SK-N-MC (cell line): ENCODE measurements around the gene SYNM.

Experiments used
- DNase-seq: peaks from one replicate; pipeline ENCODE4 v3.0.0-alpha.2; 2011; ENCODE audit warnings: low read depth, low spot score
- H3K27ac ChIP-seq: fragments of 200-600 bp; sonication (generic); 2 replicates; pipeline ENCODE4 v1.5.1; 2016; ENCODE audit warnings: mixed run types
- H3K36me3 ChIP-seq: fragments of 200-600 bp; sonication (generic); 2 replicates; pipeline ENCODE4 v1.6.1; 2017; ENCODE audit warnings: antibody characterized with exemption, low read length, mixed read lengths; ENCODE audit not compliant: insufficient read depth
- H3K4me3 ChIP-seq: fragments of 200-600 bp; sonication (generic); 2 replicates; pipeline ENCODE4 v1.5.1; 2016
- H3K9ac ChIP-seq: fragments of 200-600 bp; sonication (generic); 2 replicates; pipeline ENCODE4 v1.8.0; 2017; ENCODE audit warnings: mixed run types, mixed read lengths; ENCODE audit not compliant: insufficient read length
- H3K9me3 ChIP-seq: fragments of 200-600 bp; sonication (generic); 2 replicates; pipeline ENCODE4 v1.6.1; 2017; ENCODE audit warnings: low read depth, mild to moderate bottlenecking, antibody characterized with exemption, low read length, moderate library complexity, mixed read lengths
- EZH2 ChIP-seq: fragments of 200-600 bp; sonication (generic); IDR thresholded peaks from one replicate; pipeline ENCODE4 v1.6.1; 2017; ENCODE audit warnings: antibody characterized with exemption
- FOXP2 ChIP-seq: optimal IDR thresholded peaks from 2 replicates; pipeline ENCODE3; 2011; ENCODE audit warnings: mild to moderate bottlenecking, moderate library complexity; ENCODE audit not compliant: insufficient read depth; ENCODE audit errors: extremely low read length, control extremely low read depth
- POLR2AphosphoS5 ChIP-seq: IDR thresholded peaks from 2 replicates; pipeline ENCODE4 v1.6.1; 2012; ENCODE audit warnings: mild to moderate bottlenecking, low read depth, low read length, borderline replicate concordance

The SYNM gene

DNA sequence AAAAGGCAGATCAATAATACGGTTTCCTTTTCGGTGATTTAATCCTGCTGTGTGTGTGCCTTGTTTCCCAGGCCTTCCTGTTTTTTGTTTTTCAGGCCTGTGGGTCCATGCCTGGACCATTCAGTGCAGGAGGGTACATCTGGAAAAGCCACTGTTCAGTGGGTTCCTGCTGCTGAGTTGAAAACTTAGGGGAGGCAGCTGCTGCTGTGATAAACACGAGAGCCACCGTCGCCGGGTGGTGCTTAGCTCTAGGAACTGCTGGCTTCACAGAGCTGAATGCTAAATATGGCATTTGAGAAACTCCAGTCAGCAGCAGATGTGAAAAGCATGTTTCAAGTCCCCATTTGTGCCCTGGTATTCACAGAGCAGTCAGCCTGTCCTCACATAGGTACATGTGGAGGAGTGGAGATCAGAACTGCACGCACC lies 44.0 kb downstream of the SYNM start:
- Histone ChIP-seq H3K9me3 (no peaks in the 10 kb centered on the region), H3K9ac (no peak overlapping the region), H3K27ac (no peak overlapping the region), H3K36me3 (no peaks in the 10 kb centered on the region), H3K4me3 (no peak overlapping the region)
- DNase-seq: no peak
- TF ChIP-seq POLR2AphosphoS5 (no peak), EZH2 (no peak), FOXP2 (no peak)

DNA sequence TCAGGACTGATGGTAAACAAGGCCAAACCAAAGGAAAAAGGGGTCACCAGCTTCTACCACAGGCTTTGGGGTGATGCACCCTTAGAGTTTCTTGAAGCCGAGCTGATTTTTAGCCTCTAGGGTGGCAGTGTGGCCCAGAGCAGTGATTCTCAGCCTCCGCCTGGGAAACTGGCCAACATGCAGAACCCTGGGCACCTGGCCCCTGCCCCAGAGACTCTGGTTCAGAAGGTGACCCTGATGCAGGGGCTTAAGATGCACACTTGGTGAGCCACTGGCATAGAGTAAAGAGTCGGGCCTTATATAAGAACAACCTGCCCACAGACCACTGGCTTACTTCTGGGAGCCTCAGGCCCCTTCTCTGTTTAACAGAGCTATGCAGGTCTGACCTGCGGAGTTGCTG lies 44.5 kb downstream of the SYNM start:
- no peak for TF ChIP-seq EZH2
- no peak for TF ChIP-seq FOXP2
- TF ChIP-seq POLR2AphosphoS5: no peak
- Histone ChIP-seq H3K4me3 (no peak overlapping the region), H3K9me3 (no peaks in the 10 kb centered on the region), H3K27ac (no peak overlapping the region), H3K36me3 (no peaks in the 10 kb centered on the region), H3K9ac (no peak overlapping the region)
- no peak for DNase-seq

DNA sequence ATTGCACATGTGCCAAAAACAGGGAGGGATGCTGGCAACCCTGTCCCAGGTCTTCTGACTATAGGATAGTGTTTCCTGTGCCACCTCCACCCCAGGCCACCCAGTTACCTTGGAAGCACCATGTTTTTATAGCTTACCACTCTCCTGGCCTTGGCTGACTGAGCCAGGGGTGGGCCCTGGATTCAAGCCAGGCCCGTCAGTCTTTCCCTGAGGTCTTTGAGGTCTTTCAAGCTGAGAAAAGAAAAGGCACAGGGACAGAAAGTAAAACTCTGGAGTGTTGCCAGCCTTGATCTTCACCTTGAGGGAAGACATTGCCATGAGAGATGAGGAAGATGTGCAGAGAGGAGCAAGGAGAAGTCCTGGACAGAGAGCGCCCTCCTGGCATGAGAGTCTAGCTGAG lies 46.3 kb downstream of the SYNM start:
- Histone ChIP-seq H3K27ac (no peak overlapping the region), H3K4me3 (no peak overlapping the region), H3K36me3 (no peaks in the 10 kb centered on the region), H3K9me3 (no peaks in the 10 kb centered on the region), H3K9ac (no peak overlapping the region)
- TF ChIP-seq POLR2AphosphoS5 (no peak), EZH2 (no peak), FOXP2 (no peak)
- DNase-seq: no peak

DNA sequence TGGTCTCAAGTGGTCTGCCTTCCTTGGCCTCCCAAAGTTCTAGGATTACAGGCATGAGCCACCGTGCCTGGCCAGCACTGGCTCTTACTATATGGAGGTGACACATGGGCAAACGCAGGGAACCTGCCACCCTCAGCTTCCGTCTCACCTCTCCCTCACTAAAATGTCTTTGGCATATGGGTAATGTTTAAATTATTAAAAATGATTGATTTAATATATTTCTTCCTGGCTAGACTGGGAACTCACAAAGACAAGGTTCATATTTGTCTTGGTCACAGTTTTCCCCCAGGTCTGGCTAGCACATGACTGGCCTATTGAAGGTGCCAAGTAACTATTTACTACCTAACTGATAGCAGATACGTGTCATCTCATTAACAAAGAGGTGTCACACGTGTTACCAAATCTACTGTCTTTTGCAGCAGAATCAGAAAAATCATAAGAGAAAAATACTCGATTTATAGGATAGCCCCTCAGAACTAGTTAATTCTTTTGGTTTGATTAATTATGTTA lies 48.2 kb downstream of the SYNM start:
- no peak overlapping the region for H3K27ac ChIP-seq
- no peak for DNase-seq
- H3K36me3 ChIP-seq: no peaks in the 10 kb centered on the region
- H3K9ac ChIP-seq: no peak overlapping the region
- TF ChIP-seq EZH2 (no peak), POLR2AphosphoS5 (no peak), FOXP2 (no peak)
- no peaks in the 10 kb centered on the region for H3K9me3 ChIP-seq
- no peak overlapping the region for H3K4me3 ChIP-seq

DNA sequence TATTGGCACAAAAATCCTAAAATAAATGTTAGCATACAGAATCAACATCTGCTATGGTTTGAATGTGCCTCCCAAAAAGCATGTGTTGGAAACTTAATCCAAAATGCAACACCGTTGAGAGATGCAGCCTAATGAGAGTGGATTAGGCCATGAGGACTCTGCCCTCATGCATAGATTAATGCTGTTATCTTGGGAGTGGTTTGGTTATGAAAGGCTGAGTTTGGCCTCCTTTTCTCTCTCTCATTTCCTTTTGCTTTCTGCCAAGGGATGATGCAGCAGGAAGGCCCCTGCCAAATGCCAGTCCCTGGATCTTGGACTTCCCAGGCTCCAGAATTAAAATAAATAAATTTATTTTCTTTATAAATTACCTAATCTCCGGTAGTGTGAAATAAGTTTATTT lies 49.4 kb downstream of the SYNM start:
- no peak overlapping the region for H3K27ac ChIP-seq
- no peak for DNase-seq
- no peak for TF ChIP-seq POLR2AphosphoS5
- no peak for TF ChIP-seq FOXP2
- TF ChIP-seq EZH2: no peak

DNA sequence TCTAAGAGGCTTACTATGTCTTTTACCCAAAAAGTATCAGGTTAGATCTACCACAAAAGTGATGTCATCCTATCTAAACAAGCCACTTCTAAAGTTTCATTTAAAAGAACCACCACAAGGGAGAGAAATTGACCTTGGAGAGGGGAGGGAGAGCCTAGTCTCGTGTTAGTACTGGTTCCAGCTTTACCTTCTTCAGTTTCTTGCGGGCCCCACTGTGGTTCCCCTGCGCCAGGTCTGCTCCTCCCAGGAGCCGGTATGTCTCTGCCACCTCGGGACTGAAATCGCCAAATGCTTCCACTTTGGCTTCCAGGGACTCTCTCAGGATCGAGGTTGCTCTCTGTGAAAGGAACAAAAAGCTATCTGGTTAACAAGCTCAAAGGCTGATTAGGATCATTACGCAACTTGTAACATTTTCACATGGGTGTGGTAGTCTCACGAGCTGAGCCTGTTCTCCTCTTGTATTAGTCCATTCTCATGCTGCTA lies 51.1 kb downstream of the SYNM start:
- TF ChIP-seq POLR2AphosphoS5: no peak
- no peak for TF ChIP-seq EZH2
- TF ChIP-seq FOXP2: no peak
- no peak for DNase-seq
- no peaks in the 10 kb centered on the region for H3K9me3 ChIP-seq
- no peaks in the 10 kb centered on the region for H3K36me3 ChIP-seq
- H3K4me3 ChIP-seq: no peak overlapping the region
- H3K27ac ChIP-seq: no peak overlapping the region
- no peak overlapping the region for H3K9ac ChIP-seq

More for the DNA sequence above, 49.4 kb downstream of the SYNM start:
- Histone ChIP-seq H3K36me3 (no peaks in the 10 kb centered on the region), H3K4me3 (no peak overlapping the region), H3K9me3 (no peaks in the 10 kb centered on the region), H3K9ac (no peak overlapping the region)

DNA sequence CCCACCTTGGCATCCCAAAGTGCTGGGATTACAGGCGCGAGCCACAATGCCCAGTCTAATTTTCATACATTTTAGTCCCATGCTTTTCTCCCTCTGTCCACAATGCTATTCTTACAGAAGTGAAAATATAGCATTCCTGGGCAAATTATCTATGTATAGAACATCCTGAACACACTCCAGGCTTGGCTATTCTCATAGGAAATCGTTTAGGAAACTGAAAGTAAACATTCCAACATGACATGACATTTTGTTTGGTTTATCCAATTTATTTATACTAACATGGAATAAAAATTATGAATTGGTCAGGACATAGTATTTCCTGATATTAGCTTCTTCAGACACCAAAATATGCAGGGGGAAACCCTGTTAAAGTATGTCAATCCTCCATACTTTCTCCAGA lies 52.6 kb downstream of the SYNM start:
- TF ChIP-seq FOXP2 (no peak), POLR2AphosphoS5 (no peak), EZH2 (no peak)
- Histone ChIP-seq H3K9me3 (no peaks in the 10 kb centered on the region), H3K36me3 (no peaks in the 10 kb centered on the region), H3K27ac (no peak overlapping the region), H3K4me3 (no peak overlapping the region), H3K9ac (no peak overlapping the region)
- no peak for DNase-seq

DNA sequence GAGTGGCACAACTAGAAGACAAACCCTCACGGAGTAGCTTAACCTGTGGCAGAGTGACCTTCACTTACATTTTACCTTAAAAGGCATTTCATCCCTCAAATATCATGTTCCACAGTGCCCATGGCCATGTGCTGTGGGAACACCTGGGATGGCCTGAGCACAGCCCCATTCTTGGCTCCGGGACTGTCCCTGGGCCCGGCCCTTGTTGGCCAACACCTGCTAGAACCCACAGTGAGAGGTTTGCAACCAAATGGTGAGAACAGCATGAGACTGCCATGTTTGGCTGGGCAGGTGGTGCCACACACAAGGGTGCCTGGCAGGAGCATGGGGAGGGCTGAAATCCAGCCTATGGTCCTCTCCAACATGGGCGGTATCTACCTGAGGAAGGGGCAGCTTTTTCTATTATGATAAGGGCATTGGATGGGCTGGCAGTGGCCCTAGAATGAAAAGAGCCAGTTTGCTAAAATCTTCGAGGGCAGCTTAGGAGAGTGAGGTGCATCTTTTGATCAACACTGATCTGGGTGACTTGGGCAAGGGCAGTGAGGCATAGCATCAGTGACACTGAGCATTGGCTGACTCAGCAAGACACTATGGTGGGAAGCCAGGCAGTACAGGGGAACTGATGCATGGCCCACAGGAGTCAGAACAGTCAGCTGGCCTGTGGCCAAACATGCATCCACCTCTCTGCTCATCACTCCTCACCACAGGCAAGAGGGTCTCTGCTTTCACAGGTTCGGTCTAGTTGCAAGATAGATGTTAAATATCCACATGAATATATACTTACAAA lies 53.9 kb downstream of the SYNM start:
- TF ChIP-seq POLR2AphosphoS5 (no peak), EZH2 (no peak), FOXP2 (no peak)
- Histone ChIP-seq H3K4me3 (no peak overlapping the region), H3K9ac (no peak overlapping the region)

More for the DNA sequence above, 53.9 kb downstream of the SYNM start:
- H3K9me3 ChIP-seq: no peaks in the 10 kb centered on the region
- H3K27ac ChIP-seq: no peak overlapping the region
- no peak for DNase-seq
- no peaks in the 10 kb centered on the region for H3K36me3 ChIP-seq
